ENCODE results near the gene SUSD3. TPM values are rescaled to one million over a fixed set of nuclear protein-coding genes. Genes with fewer than 3 reads are reported as not detected.

The SUSD3 gene
- total and polyA plus RNA-seq, 10 of the 15 experiments (the other 5 are each of a cell fraction or from before 2014, with no cell fraction given) = 2.5 to 92.0 (median 31.1) TPM

- TF ChIP-seq, protein P1, sequence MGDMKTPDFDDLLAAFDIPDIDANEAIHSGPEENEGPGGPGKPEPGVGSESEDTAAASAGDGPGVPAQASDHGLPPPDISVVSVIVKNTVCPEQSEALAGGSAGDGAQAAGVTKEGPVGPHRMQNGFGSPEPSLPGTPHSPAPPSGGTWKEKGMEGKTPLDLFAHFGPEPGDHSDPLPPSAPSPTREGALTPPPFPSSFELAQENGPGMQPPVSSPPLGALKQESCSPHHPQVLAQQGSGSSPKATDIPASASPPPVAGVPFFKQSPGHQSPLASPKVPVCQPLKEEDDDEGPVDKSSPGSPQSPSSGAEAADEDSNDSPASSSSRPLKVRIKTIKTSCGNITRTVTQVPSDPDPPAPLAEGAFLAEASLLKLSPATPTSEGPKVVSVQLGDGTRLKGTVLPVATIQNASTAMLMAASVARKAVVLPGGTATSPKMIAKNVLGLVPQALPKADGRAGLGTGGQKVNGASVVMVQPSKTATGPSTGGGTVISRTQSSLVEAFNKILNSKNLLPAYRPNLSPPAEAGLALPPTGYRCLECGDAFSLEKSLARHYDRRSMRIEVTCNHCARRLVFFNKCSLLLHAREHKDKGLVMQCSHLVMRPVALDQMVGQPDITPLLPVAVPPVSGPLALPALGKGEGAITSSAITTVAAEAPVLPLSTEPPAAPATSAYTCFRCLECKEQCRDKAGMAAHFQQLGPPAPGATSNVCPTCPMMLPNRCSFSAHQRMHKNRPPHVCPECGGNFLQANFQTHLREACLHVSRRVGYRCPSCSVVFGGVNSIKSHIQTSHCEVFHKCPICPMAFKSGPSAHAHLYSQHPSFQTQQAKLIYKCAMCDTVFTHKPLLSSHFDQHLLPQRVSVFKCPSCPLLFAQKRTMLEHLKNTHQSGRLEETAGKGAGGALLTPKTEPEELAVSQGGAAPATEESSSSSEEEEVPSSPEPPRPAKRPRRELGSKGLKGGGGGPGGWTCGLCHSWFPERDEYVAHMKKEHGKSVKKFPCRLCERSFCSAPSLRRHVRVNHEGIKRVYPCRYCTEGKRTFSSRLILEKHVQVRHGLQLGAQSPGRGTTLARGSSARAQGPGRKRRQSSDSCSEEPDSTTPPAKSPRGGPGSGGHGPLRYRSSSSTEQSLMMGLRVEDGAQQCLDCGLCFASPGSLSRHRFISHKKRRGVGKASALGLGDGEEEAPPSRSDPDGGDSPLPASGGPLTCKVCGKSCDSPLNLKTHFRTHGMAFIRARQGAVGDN (IDR thresholded peaks at IDR 0.05) = 0 out of 2 replicates have a peak, but pooled peaks have one; percentile 46
- TF ChIP-seq DPF2 (IDR thresholded peaks at IDR 0.05) (peak; percentile 82; the same call in 1 of the 2 replicates), SUPT20H (IDR thresholded peaks at IDR 0.05; ENCODE audit: borderline replicate concordance, control insufficient read depth, low read depth, low read length) (no peak), ASH2L (IDR thresholded peaks at IDR 0.05; ENCODE audit: borderline replicate concordance, low read depth) (no peak), GATAD2B (conservative IDR thresholded peaks at IDR 0.05; ENCODE audit: low read depth) (no peak; the same call in 1 of the 2 replicates), CHD2 (IDR thresholded peaks at IDR 0.05; ENCODE audit: borderline replicate concordance, low read depth, low read length) (no peak; the same call in 1 of the 2 replicates), ZNF217 (IDR thresholded peaks at IDR 0.05) (no peak), ATF7 (IDR thresholded peaks at IDR 0.05; ENCODE audit: low read depth) (peak; percentile 30; the same call in 1 of the 2 replicates), MLLT1 (IDR thresholded peaks at IDR 0.05) (peak; percentile 65; the same call in 1 of the 2 replicates), CUX1 (IDR thresholded peaks at IDR 0.05; ENCODE audit: insufficient replicate concordance, low read depth, low read length) (no peak), RAD21 (IDR thresholded peaks at IDR 0.05; ENCODE audit: insufficient read depth, low read depth, low read length) (no peak), MYC (IDR thresholded peaks at IDR 0.05; ENCODE audit: insufficient read depth, insufficient read length, insufficient replicate concordance, low read length, severe bottlenecking) (no peak), RELA (IDR thresholded peaks at IDR 0.05; ENCODE audit: borderline replicate concordance, partially characterized antibody) (no peak)
- TF ChIP-seq, protein P2, sequence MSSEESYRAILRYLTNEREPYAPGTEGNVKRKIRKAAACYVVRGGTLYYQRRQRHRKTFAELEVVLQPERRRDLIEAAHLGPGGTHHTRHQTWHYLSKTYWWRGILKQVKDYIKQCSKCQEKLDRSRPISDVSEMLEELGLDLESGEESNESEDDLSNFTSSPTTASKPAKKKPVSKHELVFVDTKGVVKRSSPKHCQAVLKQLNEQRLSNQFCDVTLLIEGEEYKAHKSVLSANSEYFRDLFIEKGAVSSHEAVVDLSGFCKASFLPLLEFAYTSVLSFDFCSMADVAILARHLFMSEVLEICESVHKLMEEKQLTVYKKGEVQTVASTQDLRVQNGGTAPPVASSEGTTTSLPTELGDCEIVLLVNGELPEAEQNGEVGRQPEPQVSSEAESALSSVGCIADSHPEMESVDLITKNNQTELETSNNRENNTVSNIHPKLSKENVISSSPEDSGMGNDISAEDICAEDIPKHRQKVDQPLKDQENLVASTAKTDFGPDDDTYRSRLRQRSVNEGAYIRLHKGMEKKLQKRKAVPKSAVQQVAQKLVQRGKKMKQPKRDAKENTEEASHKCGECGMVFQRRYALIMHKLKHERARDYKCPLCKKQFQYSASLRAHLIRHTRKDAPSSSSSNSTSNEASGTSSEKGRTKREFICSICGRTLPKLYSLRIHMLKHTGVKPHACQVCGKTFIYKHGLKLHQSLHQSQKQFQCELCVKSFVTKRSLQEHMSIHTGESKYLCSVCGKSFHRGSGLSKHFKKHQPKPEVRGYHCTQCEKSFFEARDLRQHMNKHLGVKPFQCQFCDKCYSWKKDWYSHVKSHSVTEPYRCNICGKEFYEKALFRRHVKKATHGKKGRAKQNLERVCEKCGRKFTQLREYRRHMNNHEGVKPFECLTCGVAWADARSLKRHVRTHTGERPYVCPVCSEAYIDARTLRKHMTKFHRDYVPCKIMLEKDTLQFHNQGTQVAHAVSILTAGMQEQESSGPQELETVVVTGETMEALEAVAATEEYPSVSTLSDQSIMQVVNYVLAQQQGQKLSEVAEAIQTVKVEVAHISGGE (CRISPR knock-in tag; IDR thresholded peaks at IDR 0.05) = no peak
These were observed 36.2 kb downstream of the SUSD3 start (continued) for GRCh38 chr9:93094658-93095204.
